CD4-positive, alpha-beta T cell treated with Interferon alpha-2 for 1 hour (primary cell): Measurements from ENCODE around the gene NUPR2.
"Not testable (repeated sequence)": the region's sequence is repeated elsewhere in the genome, so short reads cannot be mapped to it uniquely, and the experiment has no call there.

Experiments used
- DNase-seq, 2 donors: peaks; one replicate each; pipeline ENCODE4 v3.0.0-alpha.2; 2020 to 2022

NUPR2 gene

GRCh38 chr7:56115852-56116538 is at the start of gene NUPR2:
Gene NUPR2, minus strand, starts transcription at chr7:56116417. Its CDS starts 103 bp downstream, at chr7:56116314.
- no peak for DNase-seq

GRCh38 chr7:56157238-56157790 is 41.1 kb upstream of the NUPR2 start:
- DNase-seq = no peak

GRCh38 chr7:56131062-56131461 is 14.8 kb upstream of the NUPR2 start:
- DNase-seq = not testable (repeated sequence)

- DNase-seq = no peak
Measured at GRCh38 chr7:56127241-56127975, 11.2 kb upstream of the NUPR2 start.

- no peak for DNase-seq
Measured at GRCh38 chr7:56125831-56126230, 9.6 kb upstream of the NUPR2 start.

GRCh38 chr7:56124981-56125380 is 8.8 kb upstream of the NUPR2 start:
- DNase-seq = no peak

GRCh38 chr7:56121440-56121839 is 5.2 kb upstream of the NUPR2 start:
- no peak for DNase-seq

- DNase-seq = not testable (repeated sequence)
Measured at GRCh38 chr7:56112244-56112643, 4.0 kb downstream of the NUPR2 start.

- DNase-seq = no peak
Measured at GRCh38 chr7:56110611-56111010, 5.6 kb downstream of the NUPR2 start.

GRCh38 chr7:56107954-56108258 is 8.3 kb downstream of the NUPR2 start:
- DNase-seq = no peak

- DNase-seq = peak; percentile 96 to 97
Measured at GRCh38 chr7:56106108-56107073, 9.8 kb downstream of the NUPR2 start, which contains the start of gene CHCHD2. Gene CHCHD2, minus strand, starts transcription at chr7:56106476. Its CDS starts 63 bp downstream, at chr7:56106413.

GRCh38 chr7:56105508-56105907 is 10.7 kb downstream of the NUPR2 start:
- DNase-seq = peak; percentile 29 to 59

GRCh38 chr7:56104138-56104537 is 12.1 kb downstream of the NUPR2 start:
- DNase-seq = not testable (repeated sequence)

- DNase-seq = no peak
Measured at GRCh38 chr7:56099653-56100052, 16.6 kb downstream of the NUPR2 start.

GRCh38 chr7:56098187-56099008 is 17.8 kb downstream of the NUPR2 start:
- DNase-seq = not testable (repeated sequence)

GRCh38 chr7:56097700-56098099 is 18.5 kb downstream of the NUPR2 start:
- DNase-seq = no peak

- DNase-seq = no peak
Measured at GRCh38 chr7:56092789-56093531, 23.3 kb downstream of the NUPR2 start, which contains the start of gene PHKG1. Gene PHKG1, minus strand, starts transcription at chr7:56092952. Its CDS starts 4,011 bp downstream, at chr7:56088941.

GRCh38 chr7:56092388-56092787 is 23.8 kb downstream of the NUPR2 start:
- not testable (repeated sequence) for DNase-seq

- no peak for DNase-seq
Measured at GRCh38 chr7:56091591-56091990, 24.6 kb downstream of the NUPR2 start.

GRCh38 chr7:56087445-56087844 is 28.8 kb downstream of the NUPR2 start:
- DNase-seq = no peak

- no peak for DNase-seq
Measured at GRCh38 chr7:56086761-56087160, 29.5 kb downstream of the NUPR2 start.
